Measurements from ENCODE around the gene DNAJB8.

Gene DNAJB8

DNA sequence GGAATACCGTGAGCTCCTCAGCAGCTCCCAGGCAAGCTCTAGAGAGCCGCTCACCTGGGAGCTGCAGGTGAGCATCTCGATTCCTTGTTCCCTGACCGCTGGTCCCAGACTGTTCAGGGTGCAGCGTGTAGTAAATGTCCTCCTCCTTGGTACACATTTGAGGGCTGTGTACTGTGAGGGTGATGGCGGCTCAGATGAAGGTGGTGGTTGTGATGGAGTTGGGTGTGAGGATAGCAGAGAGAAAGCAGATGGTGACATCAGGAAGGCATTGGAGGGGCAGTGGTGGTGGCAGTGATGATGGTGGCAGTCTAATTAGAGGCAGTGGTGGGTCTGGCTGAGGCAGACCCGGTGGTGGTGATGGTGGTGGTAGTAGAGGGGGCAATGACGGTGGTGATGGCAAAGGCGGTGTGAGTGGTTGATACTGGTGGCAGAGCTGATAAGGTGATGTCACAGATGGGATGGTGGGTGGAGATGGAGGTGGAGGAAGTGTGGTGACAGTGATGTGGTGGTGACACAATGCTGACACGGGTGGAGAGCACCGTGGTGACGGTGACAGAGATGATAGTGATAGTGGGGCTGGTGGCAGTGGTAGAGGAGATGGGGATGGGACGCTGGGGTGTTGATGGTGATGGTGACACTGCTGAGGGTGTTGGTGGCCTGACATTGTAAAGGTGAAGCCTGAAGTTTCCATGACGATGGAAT lies at the start of gene DNAJB8:
Gene DNAJB8, minus strand, starts transcription at position 51 of the 702 bp plus-strand sequence. CDS start 3,645 bp downstream, outside the sequence.
- DNase-seq (ENCODE audit: low read depth), result no peak

DNA sequence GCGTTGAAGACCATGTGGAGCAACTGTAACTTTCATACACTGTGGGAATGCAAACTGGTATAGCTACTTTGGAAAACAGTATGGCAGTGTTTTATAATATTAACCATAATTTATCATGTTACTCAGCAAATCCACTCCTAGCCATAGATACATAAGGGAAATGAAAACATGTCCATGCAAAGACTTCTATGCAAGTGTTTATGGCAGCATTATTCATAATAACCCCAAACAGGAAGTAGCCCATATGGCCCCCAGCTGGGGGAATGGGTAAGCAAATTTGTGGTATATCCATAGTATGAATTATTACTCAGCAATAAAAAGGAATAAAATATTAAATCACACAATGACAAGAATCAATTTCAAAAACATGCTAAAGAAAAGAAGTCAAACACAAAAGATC lies 49.3 kb upstream of the DNAJB8 start:
- DNase-seq (ENCODE audit: low read depth), result no peak

DNA sequence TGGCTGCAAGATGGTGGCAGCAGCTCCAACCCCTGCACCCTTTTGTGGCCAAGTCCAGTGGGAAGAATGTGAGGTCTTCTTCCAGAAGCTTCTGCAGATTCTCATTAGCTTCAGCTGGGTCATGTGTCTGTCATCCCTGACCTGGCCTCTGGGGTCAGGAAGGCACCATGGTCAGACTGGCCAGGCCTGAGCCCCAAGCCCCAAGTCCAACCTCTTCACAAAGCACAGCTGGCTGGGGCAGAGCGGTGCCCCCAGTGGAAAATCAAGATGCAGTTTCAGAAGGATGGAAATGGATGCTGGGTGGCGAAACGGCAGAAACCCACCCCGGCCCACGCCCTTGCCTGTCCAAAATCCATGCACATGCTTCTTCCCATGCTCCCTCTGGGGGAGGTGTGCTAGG lies 42.2 kb upstream of the DNAJB8 start:
- no peak for DNase-seq (ENCODE audit: low read depth)

DNA sequence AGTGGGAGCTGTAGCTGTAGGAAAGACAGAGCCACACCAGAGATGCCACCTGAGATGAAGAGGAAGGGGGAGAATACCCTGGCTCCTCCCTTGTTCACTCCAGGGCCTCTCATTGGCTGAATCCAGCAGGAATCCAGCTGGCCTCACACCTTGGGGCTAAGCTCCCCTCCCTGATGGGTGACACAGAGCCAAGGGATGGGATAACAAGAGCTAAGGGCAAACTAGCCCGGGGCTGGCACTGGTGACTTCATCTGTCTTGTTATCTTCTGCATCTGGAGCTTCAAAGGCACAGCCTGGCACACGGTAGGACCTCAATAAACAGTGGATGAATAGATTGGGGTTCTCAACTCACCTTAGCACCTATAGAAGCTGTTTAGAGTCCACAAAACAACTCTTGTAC lies 40.1 kb upstream of the DNAJB8 start:
- DNase-seq (ENCODE audit: low read depth), result no peak

DNA sequence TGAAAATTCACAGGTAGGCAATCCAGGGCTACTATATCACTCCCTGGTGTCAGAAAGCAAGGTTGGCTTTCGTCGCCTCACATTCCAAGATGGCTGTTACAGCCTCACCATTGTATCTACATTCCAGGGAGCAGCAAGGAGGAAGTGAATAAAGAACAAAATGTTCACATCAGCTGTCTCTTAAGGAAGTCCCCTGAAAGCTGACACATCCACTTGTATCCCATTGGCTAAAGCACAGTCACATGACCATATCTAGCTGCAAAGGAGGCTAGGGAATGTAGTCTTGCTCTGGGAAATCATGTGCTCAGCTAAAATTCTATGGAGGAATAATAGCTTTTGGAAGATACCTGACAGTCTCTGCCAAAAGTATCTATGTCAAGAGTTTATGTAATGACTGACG lies 39.1 kb upstream of the DNAJB8 start:
- no peak for DNase-seq (ENCODE audit: low read depth)

DNA sequence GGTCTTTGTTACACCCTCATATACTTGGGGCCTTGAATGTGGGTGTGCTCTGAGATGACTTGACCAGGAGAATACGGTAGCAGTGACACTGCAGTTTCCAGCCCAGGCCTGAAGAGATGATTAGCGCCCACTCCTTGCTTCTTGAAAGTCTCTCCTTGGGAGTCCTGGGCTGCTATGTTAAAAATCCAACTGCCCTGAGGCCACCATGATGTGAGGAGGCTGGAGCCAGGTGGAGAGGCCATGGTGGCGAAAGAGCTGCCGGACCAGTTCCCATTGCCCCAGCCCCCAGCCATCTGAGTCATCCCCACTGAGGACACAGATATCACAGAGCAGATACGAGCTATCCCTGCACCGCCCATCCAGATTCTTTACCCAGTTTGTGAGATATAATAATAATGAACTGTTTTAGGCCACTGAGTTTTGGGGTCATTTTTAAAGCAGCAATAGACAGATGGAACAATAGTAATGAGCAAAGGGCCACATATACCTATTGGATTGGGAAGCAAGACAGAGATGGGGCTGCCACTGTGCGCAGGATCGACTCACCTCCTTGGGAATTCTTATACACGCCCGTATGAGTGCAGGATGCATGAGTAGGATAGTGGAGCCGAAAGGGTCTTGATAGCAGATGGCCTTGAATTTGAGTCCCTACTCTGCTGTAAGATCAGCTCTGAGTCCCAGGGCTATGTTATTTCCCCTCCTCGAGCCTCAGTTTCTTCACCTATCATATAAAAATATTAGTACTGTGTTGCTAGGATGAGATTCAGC lies 38.5 kb upstream of the DNAJB8 start:
- no peak for DNase-seq (ENCODE audit: low read depth)

DNA sequence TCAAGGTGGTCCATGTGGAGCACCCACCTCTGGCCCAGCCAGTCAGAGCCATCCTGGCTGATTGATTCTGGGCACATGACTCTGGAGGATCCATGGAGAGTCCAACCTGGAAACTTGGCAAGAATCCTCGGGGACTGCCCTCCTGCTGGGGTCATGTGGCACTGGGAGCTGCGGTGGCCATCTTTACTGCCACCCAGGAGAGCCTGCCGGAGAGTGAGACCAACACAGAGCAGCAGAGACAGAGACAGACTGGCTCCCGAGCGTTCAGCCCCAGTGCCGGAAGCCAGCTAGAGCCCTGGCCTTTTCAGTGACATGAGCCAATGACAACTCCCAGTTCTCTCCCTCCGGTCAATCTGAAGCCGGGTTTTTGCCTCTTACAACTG lies 37.8 kb upstream of the DNAJB8 start:
- no peak for DNase-seq (ENCODE audit: low read depth)

DNA sequence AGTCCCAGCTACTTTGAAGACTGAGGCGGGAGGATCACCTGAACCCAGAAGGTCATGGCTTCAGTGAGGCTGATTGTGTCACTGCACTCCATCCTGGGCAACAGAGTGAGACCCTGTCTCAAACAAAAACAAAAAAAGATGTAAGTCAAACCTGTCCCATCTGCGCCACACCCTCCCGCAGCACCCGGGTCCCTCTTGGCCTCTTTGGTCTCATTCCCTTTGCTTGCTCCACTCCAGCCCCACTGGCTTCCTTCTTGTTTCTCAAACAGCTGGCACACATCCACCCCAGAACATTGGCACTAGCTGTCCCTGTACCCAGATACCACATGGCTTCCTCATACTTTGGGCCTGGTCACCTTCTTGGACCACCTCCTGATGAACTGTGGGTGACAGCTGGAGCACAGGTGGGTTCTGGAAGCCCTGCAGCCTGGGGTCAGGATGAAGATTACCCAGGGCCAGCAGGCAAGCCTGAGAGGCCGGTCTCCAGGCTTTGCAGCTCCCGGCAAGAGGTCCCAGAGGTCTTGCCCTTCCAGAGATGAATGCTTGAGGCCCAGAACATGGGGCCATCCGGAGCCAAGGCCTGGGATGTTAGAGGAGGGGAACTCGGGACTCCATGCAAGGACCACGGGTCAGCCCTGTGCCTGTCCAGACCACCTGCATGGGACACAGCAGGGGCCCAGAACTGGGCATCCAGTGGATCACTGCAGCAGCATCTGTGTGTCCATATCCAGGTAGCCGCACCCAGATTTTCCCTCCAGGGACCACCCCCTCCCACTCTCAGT lies 37.3 kb upstream of the DNAJB8 start:
- no peak for DNase-seq (ENCODE audit: low read depth)

DNA sequence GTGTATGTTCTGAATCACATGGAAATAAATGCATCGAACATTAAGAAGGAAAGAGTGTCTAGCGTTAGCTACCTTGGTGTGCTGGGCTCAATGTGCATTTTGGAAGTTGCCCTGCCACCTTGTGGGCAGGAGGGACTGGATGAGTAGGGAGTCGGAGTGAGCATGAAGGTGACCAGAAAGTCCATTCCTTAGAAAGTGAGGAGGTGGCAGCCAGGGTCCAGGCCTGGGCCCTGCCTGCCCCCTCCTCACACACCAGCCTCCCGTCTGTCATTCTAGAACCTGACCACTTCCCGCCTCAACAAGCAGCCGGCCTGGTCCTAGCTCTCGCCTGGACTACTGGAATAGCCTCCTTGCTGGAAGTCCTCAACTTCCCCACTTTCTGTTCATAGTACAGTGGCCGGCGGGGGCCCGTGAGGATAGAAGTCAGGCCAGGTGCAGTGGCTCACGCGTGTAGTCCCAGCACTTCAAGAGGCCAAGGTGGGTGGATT lies 36.5 kb upstream of the DNAJB8 start:
- DNase-seq (ENCODE audit: low read depth), result no peak

DNA sequence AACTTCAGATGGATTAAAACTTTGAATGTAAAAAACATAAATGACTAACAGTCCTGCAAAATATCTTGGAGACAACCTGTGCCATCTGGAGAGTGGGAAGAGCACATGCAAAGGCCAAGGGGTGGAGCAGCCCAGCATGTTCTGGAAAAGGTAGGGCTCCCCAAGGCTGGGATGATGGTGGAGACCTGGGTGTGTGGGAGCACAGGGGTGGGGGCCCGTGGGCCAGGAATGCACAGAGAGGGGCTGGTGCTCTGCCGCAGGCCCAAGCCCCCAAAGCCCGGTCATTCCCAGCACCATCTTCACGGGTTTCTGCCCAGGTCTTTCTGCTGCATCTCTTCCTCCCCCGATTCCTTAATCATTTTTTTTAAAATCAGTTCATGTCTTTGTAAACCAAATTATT lies 36.0 kb upstream of the DNAJB8 start:
- no peak for DNase-seq (ENCODE audit: low read depth)

DNA sequence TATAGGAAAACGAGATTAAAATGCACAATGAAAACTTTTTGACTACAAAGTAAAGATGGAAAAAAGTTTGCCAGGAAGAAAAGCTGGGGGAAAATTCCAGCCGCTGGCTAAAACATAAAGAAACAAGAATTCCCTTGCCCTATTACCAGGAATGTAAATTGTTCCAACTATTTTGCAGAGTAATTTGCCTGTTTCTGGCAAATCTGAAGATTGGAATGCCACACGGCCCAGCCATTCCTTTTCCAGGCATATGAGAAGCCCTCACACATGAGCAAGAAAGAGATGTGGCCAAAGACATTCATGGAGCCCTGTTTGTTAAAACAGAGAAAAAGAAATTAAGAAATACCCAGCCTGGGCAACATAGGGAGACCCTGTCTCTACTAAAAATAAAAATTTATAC lies 34.7 kb upstream of the DNAJB8 start:
- no peak for DNase-seq (ENCODE audit: low read depth)

DNA sequence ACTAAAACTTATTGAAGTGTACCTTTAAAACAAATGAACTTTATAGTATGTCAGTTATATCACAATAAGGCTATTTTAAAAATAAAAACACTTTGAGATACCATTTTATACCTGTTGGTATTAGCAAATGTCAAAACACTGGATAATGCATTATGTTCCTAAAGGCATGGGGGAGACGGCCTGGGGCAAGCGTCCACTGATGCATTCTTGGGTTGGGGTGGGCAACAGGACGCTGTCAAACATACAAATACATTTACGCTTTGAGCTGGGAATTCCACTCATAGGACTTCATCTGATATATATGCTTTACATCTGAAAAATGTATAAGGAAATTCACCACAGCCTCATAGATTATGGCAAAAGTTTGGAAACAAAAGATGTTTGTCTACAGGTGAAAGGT lies 33.9 kb upstream of the DNAJB8 start:
- no peak for DNase-seq (ENCODE audit: low read depth)

DNA sequence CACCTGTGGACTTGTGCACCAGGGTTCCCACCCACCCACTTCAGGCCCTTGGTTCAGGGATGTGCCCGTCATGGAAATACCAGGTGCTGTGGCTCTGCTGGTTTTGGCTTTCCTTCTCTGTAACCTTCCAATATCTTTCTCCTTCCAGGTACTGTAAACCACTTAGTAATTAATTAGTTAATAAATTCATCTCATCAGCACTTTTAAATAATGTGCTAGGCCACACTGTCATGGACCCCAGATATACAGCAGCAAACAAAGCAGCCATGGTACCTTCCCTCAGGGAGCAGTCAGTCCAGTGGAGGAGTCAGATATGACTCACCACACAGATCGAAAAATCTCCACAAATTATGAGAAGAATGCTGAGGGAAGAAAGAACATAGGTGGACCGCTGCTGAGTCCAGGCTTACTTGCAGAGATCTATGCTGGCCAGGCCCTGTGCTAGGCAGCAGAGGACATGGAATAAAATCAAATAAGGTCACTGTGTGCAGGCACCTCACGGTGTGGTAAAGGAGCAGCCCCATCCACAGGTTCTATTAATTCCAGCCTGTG lies 33.1 kb upstream of the DNAJB8 start:
- DNase-seq (ENCODE audit: low read depth), result no peak

DNA sequence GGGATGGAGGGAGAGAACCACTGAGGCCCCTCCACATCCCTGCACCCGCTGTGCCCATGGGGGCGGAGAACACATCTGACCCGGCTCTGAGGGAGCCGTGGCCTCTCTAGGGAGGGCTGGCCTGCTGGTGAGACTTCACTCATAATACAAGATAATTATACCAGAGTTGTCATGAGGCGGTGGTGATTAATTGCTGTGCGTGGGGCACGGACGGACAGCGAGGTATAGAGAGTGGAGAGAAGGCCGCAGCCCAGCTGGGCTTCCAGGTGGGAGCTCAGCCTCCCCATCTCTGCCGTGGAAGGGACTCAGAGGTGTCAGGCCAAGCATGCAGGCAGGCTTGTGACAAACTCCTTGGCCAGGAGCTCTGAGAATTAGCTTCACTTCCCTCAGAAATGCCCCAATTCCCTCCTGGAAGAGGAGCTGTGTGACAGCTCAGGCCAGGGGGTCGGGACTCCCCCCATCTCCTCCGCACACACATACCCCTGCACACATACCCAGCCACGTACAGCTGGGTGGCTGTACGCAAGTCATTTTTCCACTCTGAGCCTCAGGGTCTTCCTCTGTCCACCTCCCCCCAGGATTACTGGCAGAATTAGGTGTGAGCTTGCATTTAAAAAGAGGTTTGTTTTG lies 32.3 kb upstream of the DNAJB8 start:
- DNase-seq (ENCODE audit: low read depth), result no peak

DNA sequence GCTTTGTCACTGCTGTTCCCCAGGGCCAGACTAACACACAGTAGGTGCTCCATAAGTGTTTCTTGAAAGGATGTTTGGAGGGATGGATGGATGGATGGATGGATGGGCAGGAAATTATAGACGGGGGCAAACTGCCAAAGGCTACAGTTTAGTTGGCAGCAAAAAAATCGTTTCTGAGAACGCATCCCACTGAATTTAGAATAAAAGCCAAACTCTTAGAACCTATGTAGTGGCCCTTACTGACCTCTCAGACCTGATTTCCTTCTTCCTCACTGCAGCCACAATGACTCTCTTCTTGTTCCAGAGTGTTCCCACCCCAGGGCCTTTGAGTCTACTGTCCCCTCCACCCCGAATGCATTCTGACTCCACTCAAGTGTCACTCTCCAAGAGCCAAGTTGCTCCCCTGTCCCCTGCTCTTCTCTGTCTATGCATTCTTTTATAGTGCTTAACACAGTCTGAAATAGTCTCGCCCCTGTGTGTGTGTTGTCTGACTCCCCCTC lies 31.5 kb upstream of the DNAJB8 start:
- no peak for DNase-seq (ENCODE audit: low read depth)

DNA sequence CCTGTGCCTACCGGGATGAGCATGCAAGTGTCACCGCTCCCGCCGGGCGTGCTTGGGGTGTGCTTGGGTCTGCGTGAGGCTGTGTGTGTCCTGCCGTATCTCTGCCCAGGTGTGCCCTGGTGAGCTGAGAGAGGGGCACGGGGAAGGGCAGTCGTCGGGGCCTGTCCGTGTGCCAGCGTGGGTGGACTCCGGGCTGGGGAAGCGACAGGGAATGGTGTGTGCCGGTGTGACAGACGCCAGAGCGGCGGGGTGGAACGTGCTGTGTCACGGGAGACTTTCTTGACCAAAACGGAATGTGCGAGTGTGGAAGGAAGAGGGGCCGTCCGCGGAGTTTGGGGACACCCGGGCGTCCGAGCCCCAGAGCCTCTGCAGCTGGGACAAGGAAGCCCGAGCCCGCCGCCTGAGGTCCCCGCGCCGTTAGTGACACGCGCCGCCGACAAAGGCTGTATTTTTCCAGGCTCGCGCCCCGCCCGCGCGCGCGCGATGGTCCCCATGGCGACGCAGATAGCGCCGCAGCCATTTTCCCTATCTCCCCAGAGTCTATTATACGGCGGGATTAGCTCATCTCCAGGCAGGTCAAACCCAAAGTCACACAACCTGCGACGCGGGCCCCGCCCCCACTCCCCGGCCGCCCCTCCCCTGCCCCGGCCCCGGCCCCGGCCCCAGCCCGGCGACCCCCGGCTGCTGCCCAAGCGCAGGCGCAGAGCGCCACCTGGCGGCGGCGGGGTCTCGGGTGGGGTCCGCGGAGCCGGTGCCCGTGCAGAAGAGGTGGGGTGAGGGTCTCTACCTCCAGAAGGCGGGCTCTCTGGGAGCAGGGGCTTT lies 30.8 kb upstream of the DNAJB8 start:
- DNase-seq (ENCODE audit: low read depth), result no peak

DNA sequence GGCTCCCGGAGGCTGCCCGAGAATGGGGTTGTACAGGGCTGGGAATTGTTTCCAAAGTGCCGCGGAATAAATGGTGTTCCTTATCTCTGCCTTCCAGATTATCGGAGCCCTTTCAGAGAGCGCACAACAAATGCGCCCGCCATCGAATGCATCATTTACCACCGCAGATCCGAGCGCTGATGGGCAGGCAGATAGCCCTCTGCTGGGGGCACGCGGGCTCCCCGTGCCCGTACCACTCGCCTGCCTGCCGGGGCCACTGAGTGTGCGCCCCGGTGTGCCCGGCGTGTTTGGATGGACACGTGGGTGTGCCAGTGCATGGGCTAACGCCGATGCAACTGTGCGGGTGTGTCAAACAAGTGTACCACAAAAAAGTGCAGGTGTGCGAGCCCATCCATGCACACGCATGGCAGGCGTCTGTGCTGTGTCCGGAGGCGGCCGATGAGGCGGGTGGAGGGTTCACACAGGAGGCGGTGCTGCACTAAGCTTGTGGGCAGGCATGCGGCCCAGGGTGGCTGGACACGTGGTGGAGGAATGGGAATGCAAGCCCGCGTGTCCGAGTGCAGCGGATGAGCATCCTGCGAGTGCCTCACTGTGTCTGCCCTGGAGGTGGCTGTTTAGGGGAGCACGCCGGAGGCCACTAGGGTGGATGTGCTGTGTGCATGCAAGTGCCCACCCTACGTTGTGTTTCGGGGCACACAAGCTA lies 30.1 kb upstream of the DNAJB8 start:
- no peak for DNase-seq (ENCODE audit: low read depth)

DNA sequence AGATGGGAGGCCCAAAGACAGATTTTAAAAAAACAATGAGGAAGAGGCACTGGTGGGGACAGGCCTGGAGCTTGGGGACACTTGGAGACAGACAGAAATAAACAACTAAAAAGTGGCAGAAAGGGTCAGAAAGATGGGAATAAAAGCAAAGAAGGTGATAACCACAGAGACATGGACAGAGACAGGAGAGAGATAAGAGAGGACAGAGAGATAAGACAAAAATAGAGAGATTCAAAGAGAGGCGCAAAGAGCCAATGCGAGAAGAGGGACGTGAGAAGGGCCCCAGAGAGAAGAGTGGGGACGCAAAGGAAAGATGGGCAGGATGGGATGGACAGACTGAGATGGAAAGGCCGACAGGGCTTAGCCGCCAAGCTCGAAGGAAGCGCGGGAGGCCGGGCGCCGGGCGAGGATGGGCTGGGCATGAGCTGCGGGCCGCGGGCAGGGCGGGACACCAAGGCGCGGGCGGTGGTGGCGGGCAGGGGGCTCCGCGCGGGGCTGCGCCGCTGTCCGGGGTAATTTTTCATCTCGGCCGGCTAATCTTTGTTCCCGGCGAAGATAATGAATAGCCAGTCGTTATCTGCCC lies 29.4 kb upstream of the DNAJB8 start:
- DNase-seq (ENCODE audit: low read depth), result no peak

DNA sequence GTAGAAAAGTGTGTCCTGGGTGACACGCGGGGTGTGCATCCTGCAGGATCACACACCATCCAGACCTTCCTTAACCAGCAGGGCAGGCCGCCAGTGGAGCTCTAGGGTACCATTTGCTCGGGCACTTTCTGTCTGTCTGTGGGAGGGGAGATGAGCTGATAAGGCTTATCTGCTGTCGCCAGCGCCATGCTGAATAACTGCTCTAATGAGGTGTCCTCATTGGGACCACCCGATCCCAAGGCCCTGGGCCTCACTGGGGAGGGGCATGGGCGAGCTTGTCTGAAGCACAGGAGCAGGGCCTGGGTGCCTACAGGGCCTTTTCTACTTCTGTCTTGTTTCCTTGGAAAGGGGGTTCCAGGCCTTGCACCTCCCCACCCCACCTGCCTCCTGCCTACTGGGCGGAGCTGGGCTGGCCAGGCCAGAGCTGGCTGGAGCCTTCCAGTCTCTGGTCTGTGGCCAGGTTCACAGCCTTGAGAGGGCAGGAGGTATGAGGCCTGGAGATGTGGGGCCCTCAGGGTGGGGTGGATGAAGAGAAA lies 28.8 kb upstream of the DNAJB8 start:
- DNase-seq (ENCODE audit: low read depth), result no peak

DNA sequence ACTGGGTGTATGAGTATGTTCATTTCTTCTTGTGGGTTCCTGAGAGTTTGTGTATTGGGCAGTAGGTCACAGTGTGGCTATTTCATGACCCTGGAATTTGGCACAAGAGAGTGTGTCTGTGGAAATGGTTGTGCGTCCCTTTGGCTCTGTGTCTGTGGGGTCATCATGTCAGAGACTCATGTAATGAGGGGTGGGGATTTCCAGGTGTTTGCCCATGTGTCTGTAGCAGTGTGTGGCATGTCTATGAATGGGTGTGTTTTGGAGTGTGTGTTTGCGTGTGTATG lies 27.6 kb upstream of the DNAJB8 start:
- no peak for DNase-seq (ENCODE audit: low read depth)

Measured in HS-5 (cell line).